Fibroblast of skin of abdomen (primary cell): ENCODE results near the gene GSC2.

ENCODE experiments used
- DNase-seq: peaks from one replicate; pipeline ENCODE4 v3.0.0-alpha.2; 2013

GSC2 gene

DNA sequence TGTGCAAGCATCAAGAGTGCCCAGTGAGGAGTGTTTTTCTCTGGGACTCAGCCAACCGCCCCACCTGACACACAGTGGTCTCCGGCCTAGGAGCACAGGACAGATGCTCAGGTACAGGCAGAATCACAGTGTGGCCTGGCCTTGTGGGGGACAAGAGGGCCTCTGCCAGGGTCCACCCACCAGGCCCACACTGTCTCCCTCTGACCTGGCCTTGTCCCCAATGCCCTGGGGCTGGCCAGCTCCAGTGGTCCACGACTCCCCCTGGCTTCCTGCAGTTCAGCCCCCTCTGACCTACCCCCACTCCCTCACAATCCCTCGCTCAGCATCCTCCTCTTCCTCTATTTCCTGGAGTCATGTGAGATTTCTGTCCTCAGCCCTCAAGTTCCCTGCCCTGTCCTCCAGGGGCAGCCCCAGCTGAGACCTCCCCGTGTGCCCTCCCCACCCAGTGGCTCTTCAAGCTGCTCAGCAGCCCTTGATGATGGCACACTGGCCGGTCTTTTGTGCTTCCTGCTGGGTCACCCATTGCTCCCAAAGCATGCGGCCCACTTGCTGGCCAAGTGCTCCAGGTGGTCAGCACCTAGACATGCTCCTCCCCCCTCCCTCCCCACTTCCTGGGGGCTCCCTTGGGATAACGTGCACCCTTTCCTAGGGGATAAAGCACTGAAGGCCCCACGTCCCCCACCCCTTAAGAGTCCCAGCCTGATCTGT lies 17.2 kb downstream of the GSC2 start:
- no peak for DNase-seq

- DNase-seq = no peak
Measured at GRCh38 chr22:19132153-19132552, 17.9 kb downstream of the GSC2 start.

DNA sequence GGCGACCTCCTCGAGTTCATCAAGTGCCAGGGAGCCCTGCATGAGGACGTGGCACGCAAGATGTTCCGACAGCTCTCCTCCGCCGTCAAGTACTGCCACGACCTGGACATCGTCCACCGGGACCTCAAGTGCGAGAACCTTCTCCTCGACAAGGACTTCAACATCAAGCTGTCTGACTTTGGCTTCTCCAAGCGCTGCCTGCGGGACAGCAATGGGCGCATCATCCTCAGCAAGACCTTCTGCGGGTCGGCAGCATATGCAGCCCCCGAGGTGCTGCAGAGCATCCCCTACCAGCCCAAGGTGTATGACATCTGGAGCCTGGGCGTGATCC lies 18.4 kb downstream of the GSC2 start:
- no peak for DNase-seq

DNA sequence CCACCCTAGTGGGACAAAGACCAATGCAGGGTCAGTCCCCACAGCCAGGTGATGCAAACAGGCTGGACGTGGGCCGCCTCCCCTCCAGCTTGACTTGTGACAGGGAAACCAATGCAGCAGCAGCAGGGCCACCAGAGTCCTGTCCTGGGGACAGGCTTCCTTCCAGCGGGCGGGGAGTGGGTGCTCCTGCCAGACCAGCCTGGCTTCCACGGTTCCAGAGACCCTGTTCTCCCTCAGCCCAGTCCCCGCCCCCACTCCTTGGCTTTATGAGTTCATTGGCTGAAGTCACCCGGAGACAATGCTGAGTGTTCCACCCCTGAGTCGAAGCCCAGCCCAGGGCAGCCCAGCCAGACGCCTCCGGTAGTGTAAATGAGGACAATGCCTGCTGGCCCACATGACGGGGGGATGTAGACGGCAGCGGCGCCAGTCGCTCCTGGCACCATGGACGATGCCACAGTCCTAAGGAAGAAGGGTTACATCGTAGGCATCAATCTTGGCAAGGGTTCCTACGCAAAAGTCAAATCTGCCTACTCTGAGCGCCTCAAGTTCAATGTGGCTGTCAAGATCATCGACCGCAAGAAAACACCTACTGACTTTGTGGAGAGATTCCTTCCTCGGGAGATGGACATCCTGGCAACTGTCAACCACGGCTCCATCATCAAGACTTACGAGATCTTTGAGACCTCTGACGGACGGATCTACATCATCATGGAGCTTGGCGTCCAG lies 19.0 kb downstream of the GSC2 start, which contains the start of gene TSSK2:
Gene TSSK2, plus strand, starts transcription at position 350 of the 726 bp plus-strand sequence. Its CDS starts 92 bp downstream, at position 442.
- DNase-seq = no peak

- DNase-seq = no peak
Measured at GRCh38 chr22:19129871-19130270, 20.2 kb downstream of the GSC2 start.

DNA sequence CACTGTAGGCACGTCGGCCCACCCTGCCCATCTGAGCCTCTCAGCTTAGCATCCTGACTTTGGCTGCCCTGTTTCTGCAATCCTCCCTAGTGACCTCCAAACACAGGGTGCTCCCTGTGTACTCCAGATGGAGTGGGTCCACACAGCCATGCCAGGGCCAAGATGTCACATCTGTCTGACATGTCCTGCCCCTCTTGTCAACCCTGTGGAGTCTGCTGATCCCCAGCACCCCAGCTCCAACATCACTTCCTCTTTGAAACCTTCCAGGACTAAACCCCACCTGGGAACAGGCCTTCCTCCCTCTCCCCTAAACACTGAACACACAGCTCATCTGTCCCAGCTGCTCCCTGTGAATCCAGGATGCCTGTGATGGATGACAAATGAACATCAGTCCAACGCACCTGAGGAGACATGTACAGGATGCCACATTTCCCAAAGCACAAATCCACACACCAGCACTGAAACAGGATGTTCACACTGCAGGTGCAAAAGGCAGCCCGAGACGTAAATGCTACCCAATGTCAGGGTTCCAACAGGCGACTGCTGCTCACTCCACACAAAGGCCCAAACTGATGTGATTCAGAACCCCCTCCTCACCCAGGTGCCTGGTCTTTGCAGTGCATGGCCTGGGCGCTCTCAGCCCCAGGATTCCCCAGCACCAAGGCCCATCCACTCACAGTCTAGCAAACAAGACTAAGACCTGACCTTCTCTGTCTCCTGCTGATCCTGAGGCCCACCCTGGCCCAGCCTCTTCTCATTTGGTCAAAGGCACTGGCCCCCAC lies 21.0 kb downstream of the GSC2 start:
- DNase-seq = no peak

- DNase-seq = no peak
Measured at GRCh38 chr22:19128009-19128401, 22.1 kb downstream of the GSC2 start.

DNA sequence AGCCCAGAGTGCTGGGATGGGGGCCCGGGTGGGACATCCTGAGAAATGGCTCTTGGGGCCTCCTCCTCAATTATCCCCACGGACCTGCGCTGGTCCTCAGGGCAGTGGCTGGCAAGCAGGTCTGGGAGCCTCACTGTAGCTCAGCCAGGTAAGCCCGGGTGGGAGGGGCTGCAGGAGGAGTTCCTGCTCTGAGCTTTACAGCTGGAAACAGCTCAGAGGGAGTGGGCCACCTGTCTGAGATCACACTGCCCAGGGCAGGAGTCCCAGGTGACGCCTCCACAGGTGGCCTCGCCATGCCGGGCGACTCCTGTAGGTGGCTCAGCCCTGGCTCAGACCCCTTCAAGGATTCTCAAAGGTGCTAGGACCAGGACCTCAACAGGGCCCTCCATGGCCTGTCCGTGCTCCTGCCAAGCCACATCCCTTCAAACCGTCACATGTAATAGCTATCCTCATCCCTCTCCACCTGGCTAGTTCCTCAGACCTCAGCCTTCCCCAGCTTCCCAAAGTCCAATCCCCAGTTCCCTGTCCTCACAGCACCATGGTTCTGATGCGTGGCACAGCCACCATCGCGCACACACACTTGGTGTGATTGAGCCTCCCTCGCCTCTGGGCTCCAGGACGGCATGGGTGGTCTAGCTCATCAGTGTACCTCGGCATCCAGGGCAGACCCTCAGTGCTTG lies 22.6 kb downstream of the GSC2 start:
- no peak for DNase-seq

DNA sequence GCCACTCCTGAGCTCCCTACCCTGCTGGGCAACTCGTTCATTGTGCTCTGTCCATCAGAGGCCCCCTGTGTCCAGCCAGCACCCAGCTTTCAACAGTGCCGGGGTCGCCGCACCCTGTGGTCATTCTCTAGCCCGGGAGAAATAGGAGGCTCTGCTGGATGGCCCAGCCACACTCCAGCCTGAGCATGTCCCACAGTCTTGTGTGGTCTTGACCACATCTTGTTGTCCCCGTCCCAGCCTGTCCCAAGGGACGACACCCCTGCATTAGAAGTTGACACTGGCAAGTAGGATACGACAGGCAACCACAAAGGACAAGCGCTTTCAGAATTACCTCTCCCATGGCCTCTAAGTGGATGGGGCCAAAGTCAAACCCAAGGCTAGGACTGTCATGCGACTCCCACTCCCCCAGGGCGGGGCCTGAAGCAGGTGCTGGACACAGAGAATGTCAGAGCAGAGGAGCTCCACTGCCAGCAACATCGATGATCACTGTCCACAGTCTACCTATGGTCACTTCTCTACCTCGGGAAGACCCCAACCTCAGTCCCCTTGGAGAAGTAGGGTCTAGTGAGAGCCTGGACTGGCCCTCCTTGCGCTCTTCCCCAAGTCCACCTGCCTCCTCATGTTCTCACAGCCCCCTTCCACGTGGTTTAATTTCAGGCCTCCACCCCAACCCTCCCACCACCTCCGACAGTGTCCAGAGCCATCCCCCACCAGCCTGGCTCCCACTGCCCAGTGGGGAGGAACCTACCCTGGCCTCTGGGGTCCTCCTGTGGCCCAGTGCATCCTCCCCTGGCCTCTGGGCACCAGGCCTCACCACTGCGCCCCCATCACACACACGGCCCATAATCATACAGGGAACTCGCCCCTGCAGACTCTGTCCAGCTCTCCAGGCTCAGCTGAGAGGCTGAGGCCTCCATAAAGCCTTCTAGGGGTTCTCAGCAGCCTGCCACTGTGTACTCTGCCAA lies 23.5 kb downstream of the GSC2 start:
- DNase-seq = no peak

GRCh38 chr22:19125474-19126308 lies 24.4 kb downstream of the GSC2 start:
- DNase-seq = no peak

DNA sequence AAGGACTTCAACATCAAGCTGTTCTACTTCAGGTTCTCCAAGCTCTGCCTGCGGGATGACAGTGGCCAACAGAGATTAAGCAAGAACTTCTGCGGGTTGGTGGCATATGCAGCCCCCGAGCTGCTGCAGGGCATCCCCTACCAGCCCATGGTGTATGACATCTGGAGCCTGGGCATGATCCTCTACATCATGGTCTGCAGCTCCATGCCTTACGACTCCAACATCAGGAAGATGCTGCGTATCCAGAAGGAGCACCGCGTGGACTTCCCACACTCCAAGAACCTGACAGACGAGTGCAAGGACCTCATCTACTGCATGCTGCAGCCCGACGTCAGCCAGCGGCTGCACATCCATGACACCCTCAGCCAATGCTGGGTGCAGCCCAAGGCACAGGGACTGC lies 25.1 kb downstream of the GSC2 start:
- DNase-seq = no peak

- no peak for DNase-seq
Measured at GRCh38 chr22:19124377-19124776, 25.7 kb downstream of the GSC2 start.

- DNase-seq = no peak
Measured at GRCh38 chr22:19123936-19124335, 26.2 kb downstream of the GSC2 start.

DNA sequence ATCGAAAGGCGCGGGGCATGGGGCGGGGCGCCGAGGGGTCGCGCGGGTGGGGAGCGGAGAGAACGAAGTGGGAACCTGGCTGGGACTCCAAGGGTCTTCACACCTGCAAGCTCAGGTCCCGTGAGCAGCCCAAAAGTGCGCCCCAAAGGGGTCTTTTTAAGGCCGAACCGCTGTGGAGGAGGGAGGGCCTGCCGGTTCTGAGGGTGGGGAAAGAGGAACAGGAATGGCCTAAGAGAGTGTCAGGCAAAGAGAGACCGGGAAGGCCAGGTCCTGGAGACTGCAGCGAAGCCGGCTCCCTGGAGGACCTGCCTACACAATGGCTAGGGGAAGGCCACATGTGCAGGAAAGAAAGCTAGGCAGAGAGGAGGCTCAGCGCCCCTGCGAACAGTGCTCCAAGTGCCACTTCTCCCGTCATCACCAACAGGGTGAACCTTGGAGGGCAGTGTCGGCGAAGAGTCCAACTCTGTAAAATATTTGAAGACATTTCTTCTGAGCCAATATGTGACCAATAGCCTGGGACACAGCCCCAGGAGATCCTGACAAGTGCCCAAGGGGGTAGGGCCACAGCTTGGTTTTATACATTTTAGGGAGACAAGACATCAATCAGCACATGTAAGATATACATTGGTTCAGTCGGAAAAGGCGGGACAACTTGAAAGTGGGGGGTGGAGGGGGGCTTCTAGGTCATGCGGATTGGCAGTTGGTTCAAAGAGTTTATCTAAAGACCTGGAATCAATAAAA lies 27.2 kb downstream of the GSC2 start:
- DNase-seq = no peak

DNA sequence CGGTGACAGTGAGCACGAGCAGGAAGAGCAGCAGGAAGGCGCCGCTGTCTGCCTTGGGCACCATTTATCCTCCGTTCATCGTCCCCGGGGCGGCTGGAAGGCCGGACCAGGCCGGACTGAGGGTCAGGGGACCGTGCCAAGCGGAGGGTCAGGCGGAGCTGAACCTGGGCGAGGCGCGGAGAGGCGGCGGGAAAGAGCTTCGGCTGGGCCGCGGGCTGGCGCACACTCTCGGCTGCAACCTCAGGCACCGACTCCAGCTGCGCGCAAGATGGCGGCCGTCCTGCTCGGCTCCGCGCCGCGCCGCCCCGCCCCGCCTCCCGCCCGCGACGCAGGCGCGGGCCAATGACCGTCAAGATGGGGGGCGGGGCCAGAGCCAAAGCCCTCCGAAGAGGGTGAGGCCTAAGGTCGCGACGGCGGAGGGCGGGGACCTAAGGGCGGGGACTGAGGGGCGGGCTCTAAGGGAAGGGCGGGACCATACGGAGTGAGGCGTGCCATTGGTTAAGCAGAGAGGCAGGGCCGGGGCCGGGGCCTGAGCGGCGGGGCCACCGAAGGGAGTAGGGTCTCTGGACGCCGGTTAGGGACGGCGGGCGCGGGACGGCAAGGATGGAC lies 27.8 kb downstream of the GSC2 start, which contains the start of gene DGCR2:
Gene DGCR2, minus strand, starts transcription at position 270 of the 609 bp plus-strand sequence. Its CDS starts 206 bp downstream, at position 64.
- DNase-seq = peak; percentile 97

- DNase-seq = no peak
Measured at GRCh38 chr22:19121631-19122142, 28.4 kb downstream of the GSC2 start.

- DNase-seq = no peak
Measured at GRCh38 chr22:19120829-19121630, 29.1 kb downstream of the GSC2 start.

- no peak for DNase-seq
Measured at GRCh38 chr22:19119949-19120348, 30.1 kb downstream of the GSC2 start.
